CD14-positive monocyte (primary cell): ENCODE results near the gene SLC24A3. TPM values are rescaled to one million over a fixed set of nuclear protein-coding genes. Genes with fewer than 3 reads are reported as not detected.

ENCODE experiments used
- DNase-seq, 3 donors: peaks; one replicate each; pipeline ENCODE4 v3.0.0-alpha.2; 2011 to 2022
- H2AFZ ChIP-seq: 2 replicates; pipeline ENCODE4 v1.6.0; 2012; ENCODE audit warnings: mild to moderate bottlenecking, low read depth, low read length, inconsistent platforms; ENCODE audit not compliant: insufficient read depth, poor library complexity, severe bottlenecking
- H3K27ac ChIP-seq, 2 donors: 1 replicate in 1 of 2; 2 replicates in 1 of 2; pipeline ENCODE4 v1.5.1; 2012 to 2013; ENCODE audit warnings: low read length in 2 of 2, control low read depth in 1 of 2, inconsistent platforms in 1 of 2, low read depth in 1 of 2, mild to moderate bottlenecking in 1 of 2
- H3K27me3 ChIP-seq, 2 donors: one replicate each; pipeline versions ENCODE4 v1.6.0 to v1.6.1; 2011 to 2013; ENCODE audit warnings: low read length in 2 of 2; ENCODE audit not compliant: control insufficient read depth in 2 of 2, insufficient read depth in 2 of 2
- H3K36me3 ChIP-seq, 2 donors: replicated peaks in 1 of 2; 1 replicate in 1 of 2; 2 replicates in 1 of 2; pipeline versions ENCODE4 v1.5.1 to v1.6.1; 2012 to 2013; ENCODE audit warnings: low read length in 2 of 2, control low read depth in 1 of 2, inconsistent platforms in 1 of 2, mild to moderate bottlenecking in 1 of 2; ENCODE audit not compliant: insufficient read depth in 2 of 2, control insufficient read depth in 1 of 2
- H3K4me1 ChIP-seq, 2 donors: 1 replicate in 1 of 2; 2 replicates in 1 of 2; pipeline versions ENCODE4 v1.5.1 to v1.6.1; 2012 to 2013; ENCODE audit warnings: low read length in 2 of 2, control low read depth in 1 of 2, inconsistent platforms in 1 of 2, mild to moderate bottlenecking in 1 of 2, moderate library complexity in 1 of 2; ENCODE audit not compliant: insufficient read depth in 2 of 2, control insufficient read depth in 1 of 2
- H3K4me2 ChIP-seq: replicated peaks from 2 replicates; pipeline ENCODE3; 2012; ENCODE audit warnings: low read length, moderate library complexity, mild to moderate bottlenecking; ENCODE audit not compliant: poor library complexity, severe bottlenecking; ENCODE audit errors: extremely low read depth
- H3K4me3 ChIP-seq, 3 experiments: fragments of 200-600 bp in 1 of 3; sonication (generic) in 1 of 3; replicated peaks in 1 of 3; 1 replicate in 2 of 3; 2 replicates in 1 of 3; pipeline ENCODE4 v1.5.1; 2011 to 2013; ENCODE audit warnings: low read length in 3 of 3, mild to moderate bottlenecking in 3 of 3, control low read depth in 2 of 3, low read depth in 2 of 3, inconsistent platforms in 1 of 3, moderate library complexity in 1 of 3
- H3K79me2 ChIP-seq: 2 replicates; pipeline ENCODE4 v1.6.0; 2012; ENCODE audit warnings: mild to moderate bottlenecking, control low read depth, inconsistent platforms, low read length, moderate library complexity; ENCODE audit not compliant: insufficient read depth
- H3K9ac ChIP-seq: 2 replicates; pipeline ENCODE4 v1.6.0; 2017; ENCODE audit warnings: low read length, mild to moderate bottlenecking; ENCODE audit not compliant: insufficient read depth, poor library complexity, severe bottlenecking
- H3K9me3 ChIP-seq, 2 donors: replicated peaks in 1 of 2; 1 replicate in 1 of 2; 2 replicates in 1 of 2; pipeline versions ENCODE4 v1.5.1 to v1.6.1; 2012 to 2013; ENCODE audit warnings: low read length in 2 of 2, control low read depth in 1 of 2; ENCODE audit not compliant: control insufficient read depth in 1 of 2, insufficient read depth in 1 of 2
- H4K20me1 ChIP-seq: 2 replicates; pipeline ENCODE4 v1.6.0; 2012; ENCODE audit warnings: mild to moderate bottlenecking, low read length, control low read depth, moderate library complexity; ENCODE audit not compliant: insufficient read depth
- H3K27ac Mint-ChIP-seq, 7 donors: one replicate each; pipeline ENCODE4 v1.8.0; 2020; ENCODE audit warnings: mild to moderate bottlenecking in 7 of 7, mixed read lengths in 7 of 7, moderate library complexity in 6 of 7, inconsistent platforms in 2 of 7
- H3K27me3 Mint-ChIP-seq, 3 donors: one replicate each; pipeline ENCODE4 v1.8.0; 2021 to 2022; ENCODE audit warnings: low read depth in 3 of 3, mild to moderate bottlenecking in 3 of 3, mixed read lengths in 3 of 3, moderate library complexity in 3 of 3, inconsistent platforms in 1 of 3
- H3K36me3 Mint-ChIP-seq, 2 donors: one replicate each; pipeline ENCODE4 v1.8.0; 2020; ENCODE audit warnings: mixed read lengths in 2 of 2, inconsistent platforms in 1 of 2, mild to moderate bottlenecking in 1 of 2
- H3K4me1 Mint-ChIP-seq: one replicate; pipeline ENCODE4 v1.8.0; 2020; ENCODE audit warnings: mild to moderate bottlenecking, mixed read lengths
- H3K4me3 Mint-ChIP-seq, 2 donors: one replicate each; pipeline ENCODE4 v1.8.0; 2020; ENCODE audit warnings: mild to moderate bottlenecking in 2 of 2, mixed read lengths in 2 of 2, moderate library complexity in 1 of 2
- H3K9me3 Mint-ChIP-seq, 7 donors: one replicate each; pipeline ENCODE4 v1.8.0; 2020 to 2022; ENCODE audit warnings: mixed read lengths in 7 of 7, mild to moderate bottlenecking in 6 of 7, moderate library complexity in 6 of 7, inconsistent platforms in 2 of 7
- WGBS: methylation state at CpG from one replicate; pipeline ENCODE4 v1.1.5; 2013; ENCODE audit warnings: missing lambda C conversion rate; ENCODE audit not compliant: insufficient coverage; 5-methylcytosine and 5-hydroxymethylcytosine counted together
- intact Hi-C, 2 donors: fragments of 100-400 bp; cut with micrococcal nuclease; formaldehyde crosslinking; loops; one replicate each; pipeline versions ENCODE4 v1.15.0 to v1.15.1; 2023
- polyA plus RNA-seq, 3 donors: library from polyadenylated mRNA; depleted of rRNA in 1 of 3; unstranded in 2 of 3; stranded (reverse) in 1 of 3; fragments of 300-500 nt in 2 of 3; fragments of >200 nt in 1 of 3; fragmentation: Illumina TruSeq in 2 of 3; gene quantifications; 1 replicate in 2 of 3; 2 replicates in 1 of 3; pipeline ENCODE4 v1.2.3, GENCODE V29; 2012 to 2021
- TF ChIP-seq, protein P1 (sequence below): fragments of 200-600 bp; IDR thresholded peaks from one replicate; pipeline ENCODE4 v1.8.0; 2022; ENCODE audit warnings: antibody characterized with exemption, mild to moderate bottlenecking

The SLC24A3 gene
- polyA plus RNA-seq, 3 donors, result 0.04 to 0.08 TPM; not detected in 1

DNA sequence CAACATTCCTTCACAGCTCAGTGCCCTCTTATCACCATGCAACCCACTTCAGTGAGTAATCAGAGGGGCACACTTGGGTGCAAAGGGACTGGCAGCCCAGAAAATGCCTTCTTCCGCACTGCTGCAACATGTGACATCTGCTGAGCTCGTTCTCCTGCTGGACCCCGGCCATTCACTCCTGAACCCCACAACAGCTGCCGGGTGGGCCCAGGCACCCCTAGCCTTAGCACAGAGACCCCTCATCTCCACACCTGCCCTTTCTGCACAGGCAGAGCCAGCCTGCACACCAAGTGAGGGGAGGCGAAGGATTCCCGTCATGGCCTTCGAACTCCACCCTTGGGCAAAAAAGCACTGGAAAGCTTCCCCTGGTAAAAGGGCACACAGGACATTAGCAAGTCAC, 381.3 kb downstream of the SLC24A3 start:
- Histone ChIP-seq H3K4me1 (no peaks in the 10 kb centered on the region), H3K4me3 (no peak overlapping the region), H3K79me2 (no peaks in the 10 kb centered on the region), H3K27ac (no peak overlapping the region), H3K9ac (no peak overlapping the region), H3K27me3 (no peaks in the 10 kb centered on the region), H3K4me2 (no peak overlapping the region), H3K9me3 (no peaks in the 10 kb centered on the region), H3K36me3 (no peaks in the 10 kb centered on the region), H4K20me1 (no peaks in the 10 kb centered on the region), H2AFZ (no peak overlapping the region)
- 88% methylated on average over 3 of the region's 7 CpGs for WGBS
- Mint-ChIP-seq H3K9me3 (peaks cover 0 to 1% (median 0%) of the 10 kb centered on the region in 7 donors), H3K4me1 (no peaks in the 10 kb centered on the region), H3K36me3 (no peaks in the 10 kb centered on the region), H3K27ac (no peak overlapping the region), H3K27me3 (peaks cover 2 to 4% (median 3%) of the 10 kb centered on the region in 3 donors), H3K4me3 (no peak overlapping the region)
- TF ChIP-seq, protein P1, sequence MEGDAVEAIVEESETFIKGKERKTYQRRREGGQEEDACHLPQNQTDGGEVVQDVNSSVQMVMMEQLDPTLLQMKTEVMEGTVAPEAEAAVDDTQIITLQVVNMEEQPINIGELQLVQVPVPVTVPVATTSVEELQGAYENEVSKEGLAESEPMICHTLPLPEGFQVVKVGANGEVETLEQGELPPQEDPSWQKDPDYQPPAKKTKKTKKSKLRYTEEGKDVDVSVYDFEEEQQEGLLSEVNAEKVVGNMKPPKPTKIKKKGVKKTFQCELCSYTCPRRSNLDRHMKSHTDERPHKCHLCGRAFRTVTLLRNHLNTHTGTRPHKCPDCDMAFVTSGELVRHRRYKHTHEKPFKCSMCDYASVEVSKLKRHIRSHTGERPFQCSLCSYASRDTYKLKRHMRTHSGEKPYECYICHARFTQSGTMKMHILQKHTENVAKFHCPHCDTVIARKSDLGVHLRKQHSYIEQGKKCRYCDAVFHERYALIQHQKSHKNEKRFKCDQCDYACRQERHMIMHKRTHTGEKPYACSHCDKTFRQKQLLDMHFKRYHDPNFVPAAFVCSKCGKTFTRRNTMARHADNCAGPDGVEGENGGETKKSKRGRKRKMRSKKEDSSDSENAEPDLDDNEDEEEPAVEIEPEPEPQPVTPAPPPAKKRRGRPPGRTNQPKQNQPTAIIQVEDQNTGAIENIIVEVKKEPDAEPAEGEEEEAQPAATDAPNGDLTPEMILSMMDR, result no peak
- DNase-seq, result no peak
- intact Hi-C loops, result no loop called here

DNA sequence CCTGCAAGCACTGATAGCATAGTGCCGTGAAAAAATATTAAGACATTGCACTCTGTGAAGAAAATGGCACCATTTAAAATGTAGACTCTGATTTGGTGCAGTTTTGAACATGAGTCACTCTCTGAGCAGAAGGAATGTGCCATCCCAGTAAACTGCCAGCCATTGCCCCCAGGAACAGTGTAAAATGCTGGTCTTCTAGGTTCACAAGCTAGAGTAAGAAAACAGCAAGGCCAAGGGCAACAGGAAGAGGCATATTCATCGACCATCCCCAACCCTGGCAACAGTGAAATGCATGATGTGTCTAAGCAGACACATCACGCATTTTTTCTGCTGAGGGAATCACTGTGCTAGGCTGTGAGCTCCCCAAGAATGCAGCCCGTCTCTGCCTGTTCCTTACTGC, 382.5 kb downstream of the SLC24A3 start:
- no peaks in the 10 kb centered on the region for H4K20me1 ChIP-seq
- 97% methylated on average over 3 of the region's 4 CpGs for WGBS
- Mint-ChIP-seq H3K4me1 (no peaks in the 10 kb centered on the region), H3K27ac (no peak overlapping the region), H3K36me3 (no peaks in the 10 kb centered on the region), H3K4me3 (no peak overlapping the region), H3K27me3 (peaks cover 2 to 3% (median 2%) of the 10 kb centered on the region in 3 donors), H3K9me3 (peaks cover 0 to 1% (median 0%) of the 10 kb centered on the region in 7 donors)
- H3K9me3 ChIP-seq, result no peaks in the 10 kb centered on the region
- intact Hi-C loops, result no loop called here
- no peaks in the 10 kb centered on the region for H3K79me2 ChIP-seq
- H3K36me3 ChIP-seq, result no peaks in the 10 kb centered on the region
- TF ChIP-seq, protein P1, result no peak
- DNase-seq, result no peak
- no peaks in the 10 kb centered on the region for H3K27me3 ChIP-seq
- no peaks in the 10 kb centered on the region for H3K4me1 ChIP-seq
- no peak overlapping the region for H3K27ac ChIP-seq
- no peak overlapping the region for H3K9ac ChIP-seq
- H2AFZ ChIP-seq, result no peak overlapping the region
- no peak overlapping the region for H3K4me2 ChIP-seq
- H3K4me3 ChIP-seq, result no peak overlapping the region
